Endodermal cell (in vitro differentiated cells): ENCODE results near the gene SLITRK4. TPM values are rescaled to one million over a fixed set of nuclear protein-coding genes. Genes with fewer than 3 reads are reported as not detected.

Source experiments
- DNase-seq: peaks from one replicate; pipeline ENCODE4 v3.0.0-alpha.2; 2017
- H3K27ac ChIP-seq: 2 replicates; pipeline ENCODE4 v1.5.1; 2013; ENCODE audit warnings: mild to moderate bottlenecking, low read depth, low read length, moderate library complexity
- H3K27me3 ChIP-seq: 2 replicates; pipeline ENCODE4 v1.6.1; 2013; ENCODE audit warnings: mild to moderate bottlenecking, low read length, moderate library complexity; ENCODE audit not compliant: insufficient read depth, control insufficient read depth, poor library complexity, severe bottlenecking
- H3K36me3 ChIP-seq: 2 replicates; pipeline ENCODE4 v1.7.0; 2013; ENCODE audit warnings: mild to moderate bottlenecking, low read length, moderate library complexity; ENCODE audit not compliant: control insufficient read depth, insufficient read depth
- H3K4me1 ChIP-seq: one replicate; pipeline ENCODE4 v1.7.0; 2013; ENCODE audit warnings: low read length; ENCODE audit not compliant: control insufficient read depth, insufficient read depth
- H3K4me3 ChIP-seq: 2 replicates; pipeline ENCODE4 v1.5.1; 2013; ENCODE audit warnings: mild to moderate bottlenecking, low read length, moderate library complexity
- H3K9ac ChIP-seq: 2 replicates; pipeline ENCODE4 v1.6.1; 2013; ENCODE audit warnings: mild to moderate bottlenecking, low read length, moderate library complexity; ENCODE audit not compliant: poor library complexity, severe bottlenecking; ENCODE audit errors: extremely low read depth
- H3K9me3 ChIP-seq: 2 replicates; pipeline ENCODE4 v1.6.1; 2013; ENCODE audit warnings: mild to moderate bottlenecking, low read length, moderate library complexity; ENCODE audit not compliant: control insufficient read depth
- H3K27ac Mint-ChIP-seq: 2 replicates; pipeline ENCODE4 v1.8.0; 2020; ENCODE audit warnings: mixed read lengths
- H3K27me3 Mint-ChIP-seq: 2 replicates; pipeline ENCODE4 v1.8.0; 2021; ENCODE audit warnings: mild to moderate bottlenecking, mixed read lengths; ENCODE audit not compliant: insufficient read depth
- H3K36me3 Mint-ChIP-seq: 2 replicates; pipeline ENCODE4 v1.8.0; 2020; ENCODE audit warnings: low read depth, mixed read lengths
- H3K4me1 Mint-ChIP-seq: 2 replicates; pipeline ENCODE4 v1.8.0; 2020; ENCODE audit warnings: mixed read lengths
- H3K4me3 Mint-ChIP-seq: 2 replicates; pipeline ENCODE4 v1.8.0; 2020; ENCODE audit warnings: mild to moderate bottlenecking, moderate library complexity, mixed read lengths
- H3K9me3 Mint-ChIP-seq: 2 replicates; pipeline ENCODE4 v1.8.0; 2020; ENCODE audit warnings: mild to moderate bottlenecking, mixed read lengths
- WGBS, 2 experiments: methylation state at CpG; one replicate each; pipeline versions ENCODE4 v1.1.5 to v1.1.7; 2013; ENCODE audit warnings: missing lambda C conversion rate in 2 of 2, mixed read lengths in 1 of 2; ENCODE audit not compliant: insufficient coverage in 1 of 2, insufficient read length in 1 of 2; 5-methylcytosine and 5-hydroxymethylcytosine counted together
- total RNA-seq, 2 donors: library from RNA; stranded (reverse); fragmentation: NEBNext Ultra II Directional in 1 of 2; extraction: Animal tissue kit (Norgen Biotek cat#: 25700) in 1 of 2; gene quantifications; 2 replicates in 1 of 2; 3 replicates in 1 of 2; pipeline ENCODE4 v1.2.1, GENCODE V29; 2021
- TF ChIP-seq, protein P1 (sequence below): fragments of 200-600 bp; sonication (generic); conservative IDR thresholded peaks from 2 replicates; pipeline ENCODE4 v1.5.0; 2021; ENCODE audit warnings: antibody characterized with exemption, mild to moderate bottlenecking

Gene SLITRK4
- total RNA-seq, 2 donors from 2014 or later: 5.6 to 11.5 TPM

DNA sequence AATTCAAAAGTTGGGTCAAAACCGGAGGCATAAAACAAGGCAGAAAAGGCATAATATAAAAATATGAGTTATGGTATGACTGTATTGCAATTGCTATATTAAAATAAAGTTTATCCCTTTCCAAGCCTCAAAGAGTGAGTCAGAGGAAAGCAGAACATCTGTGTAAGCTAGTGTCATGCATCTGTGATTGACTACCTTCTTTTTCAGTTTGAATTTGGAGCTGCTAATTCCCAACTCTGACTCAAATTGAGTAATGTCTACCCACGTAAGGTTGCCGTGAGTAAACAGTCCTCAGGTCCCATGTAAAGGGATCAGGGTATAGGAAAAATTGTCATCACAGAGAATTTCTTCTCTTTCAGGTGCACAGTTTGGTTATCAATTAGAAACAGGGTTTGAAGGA, 6.5 kb upstream of the SLITRK4 start:
- WGBS, 2 experiments: 100% methylated on average over 2 of the region's 3 CpGs; no CpG with 5 or more reads in 1 of the 2 experiments
- Histone ChIP-seq H3K4me3 (no peak overlapping the region), H3K9ac (no peak overlapping the region), H3K27me3 (no peaks in the 10 kb centered on the region), H3K36me3 (no peaks in the 10 kb centered on the region), H3K4me1 (no peaks in the 10 kb centered on the region), H3K27ac (no peak overlapping the region), H3K9me3 (no peaks in the 10 kb centered on the region)
- no peak for DNase-seq
- peaks cover 30% of the 10 kb centered on the region for H3K9me3 Mint-ChIP-seq
- no peak overlapping the region for H3K27ac Mint-ChIP-seq
- no peak overlapping the region for H3K4me3 Mint-ChIP-seq
- TF ChIP-seq, protein P1, sequence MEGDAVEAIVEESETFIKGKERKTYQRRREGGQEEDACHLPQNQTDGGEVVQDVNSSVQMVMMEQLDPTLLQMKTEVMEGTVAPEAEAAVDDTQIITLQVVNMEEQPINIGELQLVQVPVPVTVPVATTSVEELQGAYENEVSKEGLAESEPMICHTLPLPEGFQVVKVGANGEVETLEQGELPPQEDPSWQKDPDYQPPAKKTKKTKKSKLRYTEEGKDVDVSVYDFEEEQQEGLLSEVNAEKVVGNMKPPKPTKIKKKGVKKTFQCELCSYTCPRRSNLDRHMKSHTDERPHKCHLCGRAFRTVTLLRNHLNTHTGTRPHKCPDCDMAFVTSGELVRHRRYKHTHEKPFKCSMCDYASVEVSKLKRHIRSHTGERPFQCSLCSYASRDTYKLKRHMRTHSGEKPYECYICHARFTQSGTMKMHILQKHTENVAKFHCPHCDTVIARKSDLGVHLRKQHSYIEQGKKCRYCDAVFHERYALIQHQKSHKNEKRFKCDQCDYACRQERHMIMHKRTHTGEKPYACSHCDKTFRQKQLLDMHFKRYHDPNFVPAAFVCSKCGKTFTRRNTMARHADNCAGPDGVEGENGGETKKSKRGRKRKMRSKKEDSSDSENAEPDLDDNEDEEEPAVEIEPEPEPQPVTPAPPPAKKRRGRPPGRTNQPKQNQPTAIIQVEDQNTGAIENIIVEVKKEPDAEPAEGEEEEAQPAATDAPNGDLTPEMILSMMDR: no peak
- no peaks in the 10 kb centered on the region for H3K36me3 Mint-ChIP-seq
- H3K4me1 Mint-ChIP-seq: no peaks in the 10 kb centered on the region
- peaks cover 2% of the 10 kb centered on the region for H3K27me3 Mint-ChIP-seq

DNA sequence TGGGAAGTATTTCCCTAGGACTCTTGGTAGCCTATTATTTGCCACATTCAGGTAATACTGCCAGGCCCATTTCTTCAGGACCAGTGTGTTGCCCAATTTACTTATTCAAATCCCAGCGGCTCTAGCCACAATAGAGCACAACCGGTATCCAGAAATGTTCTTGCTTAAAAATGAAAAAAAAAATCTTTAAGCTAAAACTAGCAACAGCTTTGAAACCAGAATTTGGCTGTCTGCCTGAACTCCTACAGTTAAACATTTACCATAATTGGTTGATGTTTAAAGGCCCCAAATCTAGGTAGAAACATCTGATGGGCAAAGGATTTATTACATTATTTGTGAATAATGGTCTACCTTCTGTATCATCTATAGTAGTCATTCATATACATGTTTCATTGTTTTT, 930 bp upstream of the SLITRK4 start:
- Histone ChIP-seq H3K4me1 (no peaks in the 10 kb centered on the region), H3K9me3 (no peaks in the 10 kb centered on the region), H3K27ac (no peak overlapping the region), H3K36me3 (no peaks in the 10 kb centered on the region), H3K4me3 (no peak overlapping the region), H3K9ac (no peak overlapping the region), H3K27me3 (peaks cover 17% of the 10 kb centered on the region)
- TF ChIP-seq, protein P1: no peak
- no peak overlapping the region for H3K27ac Mint-ChIP-seq
- no peak for DNase-seq
- peaks cover 48% of the 10 kb centered on the region for H3K9me3 Mint-ChIP-seq
- no peaks in the 10 kb centered on the region for H3K36me3 Mint-ChIP-seq
- H3K4me3 Mint-ChIP-seq: peak overlapping the region; percentile 74
- peaks cover 19% of the 10 kb centered on the region for H3K27me3 Mint-ChIP-seq
- peaks cover 2% of the 10 kb centered on the region for H3K4me1 Mint-ChIP-seq
- 38 to 60% methylated on average over 1 to 2 of the region's 2 CpGs for WGBS, 2 experiments

DNA sequence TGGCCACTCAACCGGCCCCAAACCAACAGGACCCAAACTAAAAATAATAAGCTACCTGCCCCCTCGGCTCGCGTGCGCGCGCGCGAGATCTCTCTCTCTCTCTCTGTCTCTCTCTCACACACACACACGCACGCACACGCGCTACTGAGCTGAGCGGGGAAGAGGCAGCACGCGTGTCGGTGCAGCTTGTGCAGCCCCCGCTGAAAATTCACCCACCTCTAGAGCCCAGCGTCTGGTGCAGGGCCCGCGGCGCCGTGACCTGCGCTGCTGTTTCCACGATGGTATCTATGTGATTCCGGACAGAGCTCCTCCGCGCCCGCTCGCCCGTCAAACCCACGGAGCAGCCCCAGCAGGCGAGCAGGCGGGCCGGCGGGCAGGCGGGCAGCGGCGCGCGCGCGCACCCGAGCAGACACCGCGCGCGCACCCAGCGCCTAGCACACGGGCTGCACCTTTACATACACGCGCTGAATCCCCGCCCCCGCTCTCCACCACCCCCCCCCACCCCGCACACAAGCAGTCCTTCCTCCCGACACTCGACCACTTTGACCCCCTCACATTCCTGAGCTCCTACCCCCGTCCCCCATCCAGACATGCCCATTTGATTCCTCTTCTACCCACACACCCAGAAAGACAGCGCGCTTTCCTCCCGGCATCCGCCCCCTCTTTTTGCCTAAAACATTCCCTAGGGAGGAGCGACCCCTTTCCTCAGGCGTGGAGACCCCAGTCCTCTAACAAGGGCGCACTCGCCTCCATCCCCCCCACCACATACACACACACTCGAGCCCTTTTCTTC, 1.0 kb downstream of the SLITRK4 start:
- peaks cover 2% of the 10 kb centered on the region for H3K4me1 Mint-ChIP-seq
- peak overlapping the region; percentile 74 for H3K4me3 Mint-ChIP-seq
- peak overlapping the region; percentile 91 for H3K27ac Mint-ChIP-seq
- H3K36me3 Mint-ChIP-seq: peaks cover 7% of the 10 kb centered on the region
- peaks cover 19% of the 10 kb centered on the region for H3K27me3 Mint-ChIP-seq
- TF ChIP-seq, protein P1: no peak
- no peak overlapping the region for H3K9ac ChIP-seq
- DNase-seq: peak; percentile 66
- H3K9me3 Mint-ChIP-seq: peaks cover 50% of the 10 kb centered on the region
- no peak overlapping the region for H3K4me3 ChIP-seq
- no peaks in the 10 kb centered on the region for H3K36me3 ChIP-seq
- H3K27ac ChIP-seq: no peak overlapping the region
- H3K27me3 ChIP-seq: peaks cover 17% of the 10 kb centered on the region
- H3K4me1 ChIP-seq: no peaks in the 10 kb centered on the region
- H3K9me3 ChIP-seq: peaks cover 6% of the 10 kb centered on the region
- 43% methylated on average over 42 of the region's 67 CpGs; no CpG with 5 or more reads in 1 of the 2 experiments for WGBS, 2 experiments
